HUES64 (cell line): ENCODE results near the gene ARPC2.
A peak's percentile ranks its signal among the peaks of the same experiment; 100 is the strongest.

Experiments used
- H3K27ac ChIP-seq: 2 replicates; pipeline ENCODE4 v1.7.0; 2013; ENCODE audit warnings: low read depth, low read length, inconsistent platforms
- H3K27me3 ChIP-seq: 2 replicates; pipeline ENCODE4 v1.6.1; 2013; ENCODE audit warnings: mild to moderate bottlenecking, low read length; ENCODE audit not compliant: insufficient read depth
- H3K36me3 ChIP-seq: 2 replicates; pipeline ENCODE4 v1.6.1; 2013; ENCODE audit warnings: mild to moderate bottlenecking, low read length; ENCODE audit not compliant: insufficient read depth
- H3K4me1 ChIP-seq: 2 replicates; pipeline ENCODE4 v1.6.1; 2013; ENCODE audit warnings: mild to moderate bottlenecking, low read length, moderate library complexity; ENCODE audit not compliant: insufficient read depth
- H3K4me3 ChIP-seq: 2 replicates; pipeline ENCODE4 v1.5.1; 2013; ENCODE audit warnings: mild to moderate bottlenecking, low read length, moderate library complexity
- H3K9ac ChIP-seq: 2 replicates; pipeline ENCODE4 v1.6.1; 2013; ENCODE audit warnings: mild to moderate bottlenecking, low read depth, low read length
- H3K9me3 ChIP-seq: 2 replicates; pipeline ENCODE4 v1.6.1; 2013; ENCODE audit warnings: low read depth, low read length; ENCODE audit not compliant: insufficient read depth
- WGBS: fragments of 150-250, 120-280 bp; methylation state at CpG from one replicate; pipeline ENCODE4 v1.1.7; 2013; ENCODE audit warnings: missing lambda C conversion rate; 5-methylcytosine and 5-hydroxymethylcytosine counted together

ARPC2 gene

DNA sequence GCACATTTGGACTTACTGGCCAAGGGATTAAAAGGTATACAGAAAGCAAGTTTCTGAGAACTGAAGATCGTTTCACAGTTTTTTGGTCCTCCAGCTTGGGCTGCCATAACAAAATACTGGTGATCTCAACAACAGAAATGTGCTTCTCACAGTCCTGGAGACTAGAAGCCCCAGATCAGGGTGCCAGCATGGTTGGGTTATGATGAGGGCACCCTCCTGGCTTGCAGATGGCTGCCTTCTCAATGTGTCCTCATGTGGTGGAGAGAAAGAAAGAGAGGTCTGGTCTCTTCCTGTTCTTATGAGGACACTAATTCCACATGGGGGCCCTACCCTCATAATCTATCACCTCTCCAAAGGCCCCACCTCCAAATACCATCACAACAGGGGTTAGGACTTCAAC is 30.1 kb upstream of the ARPC2 start:
- 85% methylated on average over 1 of the region's 1 CpG for WGBS
- H3K27ac ChIP-seq: no peak overlapping the region
- no peak overlapping the region for H3K4me3 ChIP-seq
- H3K9me3 ChIP-seq: no peaks in the 10 kb centered on the region
- no peaks in the 10 kb centered on the region for H3K4me1 ChIP-seq
- H3K9ac ChIP-seq: no peak overlapping the region
- H3K27me3 ChIP-seq: no peaks in the 10 kb centered on the region
- no peaks in the 10 kb centered on the region for H3K36me3 ChIP-seq

DNA sequence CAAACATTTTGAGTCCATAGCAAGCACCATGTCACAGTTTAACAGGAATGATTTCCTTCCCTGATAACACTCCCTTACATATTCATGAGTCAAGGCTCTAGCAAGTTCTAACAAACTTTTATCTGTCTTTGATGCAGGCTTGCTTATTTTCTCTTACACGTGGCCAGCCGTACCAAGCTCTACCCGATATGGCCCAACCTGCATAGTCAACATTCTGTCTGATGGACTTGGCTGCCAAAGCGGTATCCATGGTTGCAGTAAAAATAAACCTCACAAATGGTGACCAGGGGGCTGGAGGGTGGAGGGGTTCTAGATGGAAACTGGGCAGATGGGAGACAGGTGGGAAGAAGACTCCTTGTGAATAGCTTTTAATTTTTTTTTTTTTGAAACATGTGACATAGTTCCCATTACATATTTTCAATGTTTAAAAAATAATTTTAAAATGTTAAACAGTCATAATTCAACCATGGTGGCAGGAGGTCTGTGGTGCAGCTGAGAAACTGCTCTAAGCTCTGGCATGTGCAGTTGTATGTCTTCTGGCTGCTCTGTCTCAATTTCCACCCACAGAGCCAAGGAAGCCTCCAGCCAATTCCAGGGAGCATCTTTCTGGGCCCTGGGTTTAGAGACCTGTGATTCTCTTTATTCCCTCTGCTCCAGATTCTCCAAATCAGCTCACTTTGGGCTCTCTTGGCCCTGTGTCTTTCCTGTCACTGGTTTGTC is 29.5 kb upstream of the ARPC2 start:
- Histone ChIP-seq H3K27me3 (no peaks in the 10 kb centered on the region), H3K9ac (no peak overlapping the region), H3K4me1 (no peaks in the 10 kb centered on the region), H3K27ac (no peak overlapping the region), H3K4me3 (no peak overlapping the region), H3K36me3 (no peaks in the 10 kb centered on the region), H3K9me3 (no peaks in the 10 kb centered on the region)
- WGBS: 94% methylated on average over 4 of the region's 4 CpGs

DNA sequence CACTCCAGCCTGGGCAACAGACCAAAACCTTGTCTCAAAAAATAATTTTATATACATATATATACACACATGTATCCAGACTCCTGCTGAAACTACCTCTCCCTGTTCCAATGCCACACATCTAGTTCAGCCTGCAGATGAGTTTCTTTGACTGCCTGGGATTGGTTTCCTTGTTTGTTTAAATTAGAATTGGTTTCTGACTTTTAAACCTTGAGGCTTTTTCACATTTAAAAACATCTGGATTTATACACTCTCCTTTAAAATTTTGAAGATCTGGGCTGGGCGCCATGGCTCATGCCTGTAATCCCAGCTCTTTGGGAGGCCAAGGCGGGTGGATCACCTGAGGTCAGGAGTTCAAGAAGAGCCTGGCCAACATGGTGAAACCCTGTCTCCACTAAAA is 28.5 kb upstream of the ARPC2 start:
- no peak overlapping the region for H3K27ac ChIP-seq
- H3K27me3 ChIP-seq: no peaks in the 10 kb centered on the region
- WGBS: 96% methylated on average over 2 of the region's 2 CpGs
- no peak overlapping the region for H3K9ac ChIP-seq
- no peak overlapping the region for H3K4me3 ChIP-seq
- H3K36me3 ChIP-seq: no peaks in the 10 kb centered on the region
- no peaks in the 10 kb centered on the region for H3K4me1 ChIP-seq
- no peaks in the 10 kb centered on the region for H3K9me3 ChIP-seq

DNA sequence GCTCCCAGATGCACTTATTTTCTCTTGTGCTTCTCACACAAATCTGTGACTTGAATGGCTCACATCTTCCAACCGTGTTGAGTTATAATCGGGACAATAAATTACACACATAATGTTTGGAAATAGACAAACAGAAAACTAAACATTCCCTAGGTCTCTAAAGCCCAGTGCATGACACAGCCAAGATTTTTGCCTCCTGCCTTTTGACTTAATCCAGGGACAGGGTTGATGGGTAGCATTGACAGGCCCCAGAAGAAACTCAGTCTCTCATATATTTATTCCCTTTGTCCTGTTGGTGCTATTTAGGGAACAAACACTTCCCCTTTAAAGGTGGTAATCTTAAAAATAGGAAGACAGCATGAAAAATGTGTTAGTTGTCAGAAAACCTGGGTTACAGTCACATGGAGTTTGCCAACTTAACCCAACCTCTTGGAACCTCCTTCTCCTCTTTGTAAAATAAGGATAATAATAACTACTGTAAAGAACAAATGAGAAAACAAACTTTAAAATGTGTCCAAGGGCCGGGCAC is 24.0 kb upstream of the ARPC2 start:
- Histone ChIP-seq H3K9ac (no peak overlapping the region), H3K4me1 (no peaks in the 10 kb centered on the region), H3K27me3 (no peaks in the 10 kb centered on the region), H3K9me3 (no peaks in the 10 kb centered on the region), H3K27ac (no peak overlapping the region), H3K36me3 (no peaks in the 10 kb centered on the region), H3K4me3 (no peak overlapping the region)
- 93% methylated on average over 3 of the region's 3 CpGs for WGBS

DNA sequence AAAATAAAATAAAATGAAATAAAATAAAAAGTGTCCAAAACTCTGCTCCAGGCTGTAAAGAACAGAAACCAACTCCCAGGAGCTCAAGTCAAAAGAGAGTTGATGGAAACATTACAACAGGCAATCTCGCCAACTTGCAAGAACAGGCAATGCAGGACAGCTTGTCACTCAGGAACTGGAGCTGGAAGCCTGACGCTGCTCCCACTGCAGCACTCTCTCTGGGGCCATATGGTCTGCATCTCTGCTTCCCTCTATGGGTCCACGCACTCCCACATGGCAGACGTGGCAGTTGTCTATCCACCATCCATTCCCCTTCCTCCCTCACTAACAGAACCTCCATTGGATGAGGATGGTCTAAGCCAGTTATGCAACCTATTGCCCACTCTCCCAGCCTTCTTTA is 23.3 kb upstream of the ARPC2 start:
- no peaks in the 10 kb centered on the region for H3K4me1 ChIP-seq
- H3K9me3 ChIP-seq: no peaks in the 10 kb centered on the region
- no peak overlapping the region for H3K27ac ChIP-seq
- H3K4me3 ChIP-seq: no peak overlapping the region
- H3K36me3 ChIP-seq: no peaks in the 10 kb centered on the region
- WGBS: 84% methylated on average over 4 of the region's 4 CpGs
- H3K27me3 ChIP-seq: no peaks in the 10 kb centered on the region
- no peak overlapping the region for H3K9ac ChIP-seq

DNA sequence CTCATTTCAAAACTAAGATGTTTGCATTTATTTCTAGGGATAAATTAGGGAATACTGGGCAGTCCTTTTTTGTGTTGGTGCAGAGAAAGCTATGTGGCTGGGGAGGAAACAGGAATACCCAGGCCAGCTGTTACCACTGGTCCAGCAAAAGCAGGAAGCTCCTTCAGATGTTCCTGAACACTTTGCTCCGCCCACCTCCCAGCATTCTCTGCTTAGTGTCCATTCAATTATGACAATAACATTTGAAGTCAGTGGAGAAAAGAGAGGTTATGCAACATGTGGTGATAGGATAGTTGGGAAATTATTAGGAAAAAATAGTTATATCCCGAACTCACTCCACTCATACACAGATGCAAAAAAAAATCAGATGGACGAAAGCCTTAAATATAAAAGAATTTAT is 22.1 kb upstream of the ARPC2 start:
- no peaks in the 10 kb centered on the region for H3K9me3 ChIP-seq
- H3K27me3 ChIP-seq: no peaks in the 10 kb centered on the region
- H3K27ac ChIP-seq: no peak overlapping the region
- no peaks in the 10 kb centered on the region for H3K4me1 ChIP-seq
- H3K4me3 ChIP-seq: no peak overlapping the region
- no CpG with 5 or more reads among the region's 3 CpGs for WGBS
- no peak overlapping the region for H3K9ac ChIP-seq
- no peaks in the 10 kb centered on the region for H3K36me3 ChIP-seq

DNA sequence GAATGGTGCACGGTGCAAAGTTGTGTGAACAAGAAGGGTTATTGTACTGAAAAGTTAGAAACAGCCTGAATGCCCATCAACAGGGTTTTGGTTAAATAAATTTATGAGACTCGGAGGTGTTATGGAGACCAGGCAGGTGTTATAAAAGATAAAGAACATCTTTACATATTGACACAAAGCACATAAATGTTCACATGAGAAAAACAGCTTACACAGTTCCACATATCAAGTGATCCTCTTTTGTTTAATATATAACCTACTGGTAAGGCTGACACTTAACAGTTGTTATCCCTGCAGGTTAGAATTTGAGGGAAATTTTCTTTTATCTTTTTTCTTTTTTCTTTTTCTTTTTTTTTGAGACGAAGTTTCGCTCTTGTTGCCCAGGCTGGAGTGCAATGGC is 20.0 kb upstream of the ARPC2 start:
- Histone ChIP-seq H3K36me3 (no peaks in the 10 kb centered on the region), H3K4me1 (no peaks in the 10 kb centered on the region), H3K4me3 (no peak overlapping the region), H3K9ac (no peak overlapping the region), H3K27ac (no peak overlapping the region), H3K9me3 (no peaks in the 10 kb centered on the region), H3K27me3 (no peaks in the 10 kb centered on the region)
- 80% methylated on average over 3 of the region's 4 CpGs for WGBS

DNA sequence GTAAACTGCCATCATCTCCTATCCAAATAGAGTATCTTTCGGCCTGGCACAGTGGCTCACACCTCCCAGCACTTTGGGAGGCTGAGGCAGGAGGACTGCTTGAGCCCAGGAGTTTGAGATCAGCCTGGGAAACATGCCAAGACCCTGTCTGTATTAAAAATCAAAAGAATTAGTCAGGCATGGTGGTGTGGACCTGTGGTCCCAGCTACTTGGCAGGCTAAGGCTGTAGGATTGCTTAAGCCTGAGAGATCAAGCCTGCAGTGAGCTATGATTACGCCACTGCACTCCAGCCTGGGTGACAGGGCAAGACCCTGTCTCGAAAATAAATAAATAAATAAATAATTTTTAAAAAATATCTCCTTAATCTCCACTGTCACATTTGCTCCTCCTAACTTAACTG is 14.7 kb upstream of the ARPC2 start:
- WGBS: 86% methylated on average over 2 of the region's 3 CpGs
- Histone ChIP-seq H3K27ac (no peak overlapping the region), H3K9ac (no peak overlapping the region)

DNA sequence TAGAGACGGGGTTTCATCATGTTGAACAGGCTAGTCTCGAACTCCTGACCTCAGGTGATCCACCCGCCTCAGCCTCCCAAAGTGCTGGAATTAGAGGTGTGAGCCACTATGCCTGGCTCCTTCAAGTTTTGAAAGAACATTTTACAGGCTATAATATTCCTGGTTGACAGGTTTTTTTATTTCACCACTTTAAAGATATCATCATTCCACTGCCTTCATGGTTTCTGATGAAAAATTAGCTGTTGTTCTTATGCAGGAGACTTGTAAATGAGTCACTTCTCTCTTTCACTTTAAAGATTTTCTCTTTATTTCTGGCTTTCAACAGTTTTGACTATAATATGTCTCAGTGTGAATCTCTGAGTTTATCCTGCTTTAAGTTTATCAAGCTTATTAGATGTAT is 7.9 kb upstream of the ARPC2 start:
- H3K4me1 ChIP-seq: no peaks in the 10 kb centered on the region
- H3K9me3 ChIP-seq: no peaks in the 10 kb centered on the region
- no peaks in the 10 kb centered on the region for H3K27me3 ChIP-seq
- no peak overlapping the region for H3K27ac ChIP-seq
- H3K36me3 ChIP-seq: no peaks in the 10 kb centered on the region
- H3K9ac ChIP-seq: no peak overlapping the region
- 94% methylated on average over 3 of the region's 3 CpGs for WGBS
- H3K4me3 ChIP-seq: no peak overlapping the region

More for the DNA sequence above, 14.7 kb upstream of the ARPC2 start:
- Histone ChIP-seq H3K27me3 (no peaks in the 10 kb centered on the region), H3K36me3 (no peaks in the 10 kb centered on the region), H3K9me3 (no peaks in the 10 kb centered on the region), H3K4me3 (no peak overlapping the region), H3K4me1 (no peaks in the 10 kb centered on the region)

DNA sequence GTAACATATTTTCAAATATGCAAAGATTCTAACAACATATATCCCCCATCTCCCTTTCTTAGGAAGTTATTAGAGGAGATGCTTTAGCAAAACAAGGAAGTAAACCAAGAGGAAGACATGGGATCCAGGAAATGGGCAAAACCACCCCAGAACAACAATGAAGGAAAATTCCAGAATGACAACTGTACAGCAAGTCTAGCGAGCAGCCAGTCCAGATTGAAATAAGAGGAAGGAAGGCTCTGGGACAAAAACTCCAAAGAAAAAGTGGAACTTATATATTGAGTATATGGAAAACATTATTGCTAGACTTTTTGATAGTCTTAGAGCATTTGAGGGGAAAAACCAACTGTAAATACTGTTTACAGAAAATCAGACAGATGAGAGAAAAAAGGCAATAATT is 2.9 kb upstream of the ARPC2 start:
- no peak overlapping the region for H3K27ac ChIP-seq
- H3K4me3 ChIP-seq: no peak overlapping the region
- WGBS: 100% methylated on average over 1 of the region's 1 CpG
- no peaks in the 10 kb centered on the region for H3K9me3 ChIP-seq
- H3K27me3 ChIP-seq: no peaks in the 10 kb centered on the region
- no peaks in the 10 kb centered on the region for H3K36me3 ChIP-seq
- H3K4me1 ChIP-seq: peaks cover 11% of the 10 kb centered on the region
- H3K9ac ChIP-seq: no peak overlapping the region

DNA sequence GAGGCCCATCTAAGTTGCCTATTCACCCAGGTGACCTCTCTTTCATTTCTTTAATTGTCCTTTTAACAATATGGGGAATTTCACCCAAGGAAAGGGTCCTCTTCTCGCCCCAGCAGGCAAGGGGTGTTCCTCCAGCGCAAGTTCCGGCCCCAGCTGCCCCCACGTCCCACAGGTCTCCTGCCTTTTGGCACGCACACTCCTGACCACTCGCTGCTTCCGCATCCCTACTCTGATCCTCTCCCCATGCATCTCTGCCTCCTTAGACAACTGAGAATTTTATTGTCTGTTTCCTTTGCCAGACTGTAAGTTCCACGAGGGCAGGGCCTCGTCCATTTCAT is 684 bp upstream of the ARPC2 start:
- Histone ChIP-seq H3K27me3 (no peaks in the 10 kb centered on the region), H3K9ac (no peak overlapping the region), H3K4me1 (peaks cover 19% of the 10 kb centered on the region), H3K36me3 (peaks cover 16% of the 10 kb centered on the region), H3K27ac (no peak overlapping the region), H3K4me3 (peak overlapping the region; percentile 98), H3K9me3 (no peaks in the 10 kb centered on the region)
- 80% methylated on average over 9 of the region's 9 CpGs for whole genome bisulfite sequencing
